GM12878 (cell line): ENCODE data around the gene RBM4. TPM values are rescaled to one million over a fixed set of nuclear protein-coding genes. Genes with fewer than 3 reads are reported as not detected.

Experiments
- ATAC-seq: fragments of 200-7000 bp; cut with Tn5 transposase; 3 replicates; pipeline ENCODE4 v1.9.1; 2020; ENCODE audit warnings: mild to moderate bottlenecking, moderate library complexity
- BruUV-seq: library from RNA; stranded (reverse); fragments of 400-500 nt; replicated peaks from 2 replicates; lab custom pipeline; 2021; lab: Mats Ljungman, UMichigan
- CTCF ChIA-PET: fragments of 300-600 bp; sonication (Branson Sonifier 250); formaldehyde crosslinking; extraction: SDS; loops from one replicate; lab custom pipeline; 2021; ENCODE audit warnings: inconsistent platforms; lab: Yijun Ruan, JAX
- POLR2A ChIA-PET: fragments of 350-600 bp; formaldehyde crosslinking; extraction: SDS; loops from one replicate; lab custom pipeline; 2021; ENCODE audit warnings: inconsistent platforms; lab: Charles Lee
- RAD21 ChIA-PET: fragments of 300-600 bp; sonication (Branson Sonifier 250); formaldehyde crosslinking; loops from one replicate; lab custom pipeline; 2023; ENCODE audit warnings: antibody characterized with exemption; ENCODE audit not compliant: unreplicated experiment; lab: Charles Lee
- SMC1A ChIA-PET: fragments of 300-600 bp; sonication (Branson Sonifier 250); formaldehyde crosslinking; loops from one replicate; lab custom pipeline; 2023; ENCODE audit not compliant: unreplicated experiment, uncharacterized antibody; lab: Charles Lee
- DNase-seq: peaks from one replicate; pipeline ENCODE4 v3.0.0-alpha.2; 2011; ENCODE audit warnings: low read depth, low spot score
- FAIRE-seq: peaks from 3 replicates; lab custom pipeline; 2011; peaks lifted over from hg19 to GRCh38; lab: Jason Lieb, UNC
- H2AFZ ChIP-seq: 2 replicates; pipeline ENCODE4 v1.6.0; 2011; ENCODE audit warnings: low read depth, low read length, control low read depth; ENCODE audit not compliant: control insufficient read depth
- H3K27ac ChIP-seq: 2 replicates; pipeline ENCODE4 v1.5.1; 2011; ENCODE audit warnings: control low read depth; ENCODE audit not compliant: control insufficient read depth, insufficient read depth
- H3K27me3 ChIP-seq, 2 experiments: replicated peaks in 1 of 2; 2 replicates each; pipeline versions ENCODE4 v1.6.0 to v1.6.1; 2011; ENCODE audit warnings: low read length in 1 of 2; ENCODE audit not compliant: control insufficient read depth in 2 of 2, insufficient read depth in 2 of 2
- H3K36me3 ChIP-seq, 2 experiments: 2 replicates each; pipeline ENCODE4 v1.5.1; 2011; ENCODE audit warnings: low read length in 1 of 2; ENCODE audit not compliant: control insufficient read depth in 2 of 2, insufficient read depth in 2 of 2
- H3K4me1 ChIP-seq: 2 replicates; pipeline ENCODE4 v1.6.1; 2011; ENCODE audit warnings: mild to moderate bottlenecking, low read length, moderate library complexity, mixed read lengths; ENCODE audit not compliant: control insufficient read depth, insufficient read depth
- H3K4me2 ChIP-seq: 2 replicates; pipeline ENCODE4 v1.6.0; 2011; ENCODE audit warnings: control low read depth; ENCODE audit not compliant: control insufficient read depth, insufficient read depth
- H3K4me3 ChIP-seq: fragments of 200-600 bp; sonication (generic); 2 replicates; pipeline ENCODE4 v1.5.1; 2016
- H3K79me2 ChIP-seq: 2 replicates; pipeline ENCODE4 v1.6.0; 2011; ENCODE audit warnings: low read length; ENCODE audit not compliant: control insufficient read depth, insufficient read depth
- H3K9ac ChIP-seq: 2 replicates; pipeline ENCODE4 v1.8.0; 2011; ENCODE audit warnings: low read length, control low read depth, mixed read lengths; ENCODE audit not compliant: control insufficient read depth, insufficient read depth
- H3K9me3 ChIP-seq: replicated peaks from 3 replicates; pipeline ENCODE4 v1.5.1; 2011; ENCODE audit warnings: mild to moderate bottlenecking, low read length; ENCODE audit not compliant: control insufficient read depth, insufficient read depth
- H4K20me1 ChIP-seq: 2 replicates; pipeline ENCODE4 v1.6.0; 2011; ENCODE audit not compliant: control insufficient read depth, insufficient read depth
- CBX5 ChIP-seq: sonication (generic); IDR thresholded peaks from 2 replicates; pipeline ENCODE4 v1.6.1; 2016; ENCODE audit warnings: low read depth, moderate library complexity, mild to moderate bottlenecking, inconsistent platforms
- GATAD2B ChIP-seq: fragments of 450-650 bp; conservative IDR thresholded peaks from 2 replicates; pipeline ENCODE4 v1.6.1; 2017; ENCODE audit warnings: low read depth, mild to moderate bottlenecking, moderate library complexity
- SMAD5 ChIP-seq: IDR thresholded peaks from 2 replicates; pipeline ENCODE4 v1.6.1; 2016; ENCODE audit warnings: antibody characterized with exemption, low read depth
- TAF1 ChIP-seq: IDR thresholded peaks from 2 replicates; pipeline ENCODE4 v1.6.1; 2011; ENCODE audit warnings: mild to moderate bottlenecking, low read depth, low read length, borderline replicate concordance
- ZBED1 ChIP-seq: IDR thresholded peaks from 2 replicates; pipeline ENCODE4 v1.6.1; 2016; ENCODE audit warnings: borderline replicate concordance
- ZNF384 ChIP-seq: IDR thresholded peaks from 2 replicates; pipeline ENCODE4 v1.6.1; 2012; ENCODE audit warnings: low read depth, mild to moderate bottlenecking, low read length, improper control_type of control experiment, borderline replicate concordance
- ZNF622 ChIP-seq: fragments of 450-650 bp; IDR thresholded peaks from 2 replicates; pipeline ENCODE4 v1.6.1; 2017; ENCODE audit warnings: mild to moderate bottlenecking, inconsistent platforms
- WGBS: methylation state at CpG from one replicate; pipeline ENCODE4 v1.1.6; 2016; ENCODE audit warnings: low lambda C conversion rate; ENCODE audit not compliant: insufficient replicate concordance, insufficient coverage; ENCODE audit errors: missing lambda C conversion rate; 5-methylcytosine and 5-hydroxymethylcytosine counted together
- in situ Hi-C: fragments of 300-500 bp; cut with MboI; formaldehyde crosslinking; loops from 9 replicates; pipeline ENCODE4 v1.14.3; 2018; ENCODE audit warnings: mixed read lengths
- intact Hi-C: fragments of 100-400 bp; cut with micrococcal nuclease; formaldehyde crosslinking; loops from one replicate; pipeline ENCODE4 v1.14.2; 2022; ENCODE audit not compliant: unreplicated experiment
- polyA plus RNA-seq, 11 experiments: library from polyadenylated mRNA; depleted of rRNA in 4 of 11; unstranded in 6 of 11; stranded (reverse) in 5 of 11; fragments of >200 nt; fragmentation: Nextera tagmentation in 4 of 11; fragmentation: Illumina TruSeq in 1 of 11; extraction: Ambion mirVana in 4 of 11; extraction: Trizol in 1 of 11; gene quantifications; 1 replicate in 1 of 11; 2 replicates in 10 of 11; pipeline versions ENCODE4 v1.2.1 to v1.2.3, GENCODE V29; 2011 to 2016; ENCODE audit warnings: inconsistent platforms in 2 of 11, missing spikeins in 2 of 11, low read depth in 1 of 11
- total RNA-seq, 4 experiments: library from RNA; depleted of rRNA in 3 of 4; stranded (reverse); fragments of >200 nt in 3 of 4; fragmentation: Illumina TruSeq in 1 of 4; extraction: Trizol in 1 of 4; gene quantifications; 2 replicates each; pipeline versions ENCODE4 v1.2.1 to v1.2.3, GENCODE V29; 2013 to 2021
- TF ChIP-seq, protein P1 (sequence below): fragments of 450-650 bp; IDR thresholded peaks from 2 replicates; pipeline ENCODE4 v1.6.1; 2017; ENCODE audit warnings: mild to moderate bottlenecking, low read depth, inconsistent platforms; ENCODE audit not compliant: poor library complexity, severe bottlenecking
- TF ChIP-seq, protein P2 (sequence below): fragments of 450-650 bp; formaldehyde crosslinking; IDR thresholded peaks from 2 replicates; pipeline ENCODE4 v1.4.0; 2022; ENCODE audit warnings: mild to moderate bottlenecking, moderate library complexity
- TF ChIP-seq, protein P3 (sequence below): IDR thresholded peaks from 2 replicates; pipeline ENCODE4 v1.6.1; 2012; ENCODE audit warnings: low read depth, low read length, improper control_type of control experiment
- TF ChIP-seq, protein P4 (sequence below): fragments of 450-650 bp; IDR thresholded peaks from 2 replicates; pipeline ENCODE4 v1.6.1; 2018; ENCODE audit warnings: mild to moderate bottlenecking, low read depth, moderate library complexity; ENCODE audit not compliant: partially characterized antibody

The RBM4 gene
- total and polyA plus RNA-seq, 10 of the 15 experiments (the other 5 are each of a cell fraction or from before 2014, with no cell fraction given), result 105 to 224 (median 138) TPM

DNA sequence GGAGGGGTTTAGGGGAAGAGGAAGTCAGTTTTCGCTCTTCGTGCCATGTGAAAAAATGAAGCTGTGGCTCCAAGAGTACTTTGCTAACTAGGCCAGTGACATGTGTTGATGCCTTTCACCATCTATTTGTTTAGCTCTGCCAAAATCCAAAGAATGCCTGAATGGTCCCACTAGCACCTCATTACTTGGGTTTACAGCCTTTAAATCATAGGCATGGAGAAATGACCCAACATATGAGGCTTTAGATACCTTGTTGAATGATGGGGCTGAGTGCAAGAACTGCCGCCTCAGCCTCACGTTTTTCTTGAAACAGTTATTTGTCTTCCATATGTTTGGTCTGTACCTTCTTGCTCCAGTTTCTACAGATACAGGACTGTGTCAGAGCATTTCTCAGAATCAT is 8.3 kb downstream of the RBM4 start:
- TF ChIP-seq ZBED1, result no peak
- TF ChIP-seq, protein P1, sequence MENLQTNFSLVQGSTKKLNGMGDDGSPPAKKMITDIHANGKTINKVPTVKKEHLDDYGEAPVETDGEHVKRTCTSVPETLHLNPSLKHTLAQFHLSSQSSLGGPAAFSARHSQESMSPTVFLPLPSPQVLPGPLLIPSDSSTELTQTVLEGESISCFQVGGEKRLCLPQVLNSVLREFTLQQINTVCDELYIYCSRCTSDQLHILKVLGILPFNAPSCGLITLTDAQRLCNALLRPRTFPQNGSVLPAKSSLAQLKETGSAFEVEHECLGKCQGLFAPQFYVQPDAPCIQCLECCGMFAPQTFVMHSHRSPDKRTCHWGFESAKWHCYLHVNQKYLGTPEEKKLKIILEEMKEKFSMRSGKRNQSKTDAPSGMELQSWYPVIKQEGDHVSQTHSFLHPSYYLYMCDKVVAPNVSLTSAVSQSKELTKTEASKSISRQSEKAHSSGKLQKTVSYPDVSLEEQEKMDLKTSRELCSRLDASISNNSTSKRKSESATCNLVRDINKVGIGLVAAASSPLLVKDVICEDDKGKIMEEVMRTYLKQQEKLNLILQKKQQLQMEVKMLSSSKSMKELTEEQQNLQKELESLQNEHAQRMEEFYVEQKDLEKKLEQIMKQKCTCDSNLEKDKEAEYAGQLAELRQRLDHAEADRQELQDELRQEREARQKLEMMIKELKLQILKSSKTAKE, result no peak
- TF ChIP-seq CBX5, result no peak
- no peak for TF ChIP-seq SMAD5
- TF ChIP-seq, protein P2, sequence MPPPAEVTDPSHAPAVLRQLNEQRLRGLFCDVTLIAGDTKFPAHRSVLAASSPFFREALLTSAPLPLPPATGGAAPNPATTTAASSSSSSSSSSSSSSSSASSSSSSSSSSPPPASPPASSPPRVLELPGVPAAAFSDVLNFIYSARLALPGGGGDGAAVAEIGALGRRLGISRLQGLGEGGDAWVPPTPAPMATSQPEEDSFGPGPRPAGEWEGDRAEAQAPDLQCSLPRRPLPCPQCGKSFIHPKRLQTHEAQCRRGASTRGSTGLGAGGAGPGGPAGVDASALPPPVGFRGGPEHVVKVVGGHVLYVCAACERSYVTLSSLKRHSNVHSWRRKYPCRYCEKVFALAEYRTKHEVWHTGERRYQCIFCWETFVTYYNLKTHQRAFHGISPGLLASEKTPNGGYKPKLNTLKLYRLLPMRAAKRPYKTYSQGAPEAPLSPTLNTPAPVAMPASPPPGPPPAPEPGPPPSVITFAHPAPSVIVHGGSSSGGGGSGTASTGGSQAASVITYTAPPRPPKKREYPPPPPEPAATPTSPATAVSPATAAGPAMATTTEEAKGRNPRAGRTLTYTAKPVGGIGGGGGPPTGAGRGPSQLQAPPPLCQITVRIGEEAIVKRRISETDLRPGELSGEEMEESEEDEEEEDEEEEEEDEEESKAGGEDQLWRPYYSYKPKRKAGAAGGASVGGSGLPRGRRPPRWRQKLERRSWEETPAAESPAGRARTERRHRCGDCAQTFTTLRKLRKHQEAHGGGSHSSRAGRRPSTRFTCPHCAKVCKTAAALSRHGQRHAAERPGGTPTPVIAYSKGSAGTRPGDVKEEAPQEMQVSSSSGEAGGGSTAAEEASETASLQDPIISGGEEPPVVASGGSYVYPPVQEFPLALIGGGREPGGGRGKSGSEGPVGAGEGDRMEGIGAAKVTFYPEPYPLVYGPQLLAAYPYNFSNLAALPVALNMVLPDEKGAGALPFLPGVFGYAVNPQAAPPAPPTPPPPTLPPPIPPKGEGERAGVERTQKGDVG, result no peak
- TF ChIP-seq ZNF622, result no peak
- no peak for TF ChIP-seq TAF1
- TF ChIP-seq GATAD2B, result no peak
- TF ChIP-seq, protein P3, sequence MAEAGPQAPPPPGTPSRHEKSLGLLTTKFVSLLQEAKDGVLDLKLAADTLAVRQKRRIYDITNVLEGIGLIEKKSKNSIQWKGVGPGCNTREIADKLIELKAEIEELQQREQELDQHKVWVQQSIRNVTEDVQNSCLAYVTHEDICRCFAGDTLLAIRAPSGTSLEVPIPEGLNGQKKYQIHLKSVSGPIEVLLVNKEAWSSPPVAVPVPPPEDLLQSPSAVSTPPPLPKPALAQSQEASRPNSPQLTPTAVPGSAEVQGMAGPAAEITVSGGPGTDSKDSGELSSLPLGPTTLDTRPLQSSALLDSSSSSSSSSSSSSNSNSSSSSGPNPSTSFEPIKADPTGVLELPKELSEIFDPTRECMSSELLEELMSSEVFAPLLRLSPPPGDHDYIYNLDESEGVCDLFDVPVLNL, result no peak
- no peak for TF ChIP-seq ZNF384
- TF ChIP-seq, protein P4, sequence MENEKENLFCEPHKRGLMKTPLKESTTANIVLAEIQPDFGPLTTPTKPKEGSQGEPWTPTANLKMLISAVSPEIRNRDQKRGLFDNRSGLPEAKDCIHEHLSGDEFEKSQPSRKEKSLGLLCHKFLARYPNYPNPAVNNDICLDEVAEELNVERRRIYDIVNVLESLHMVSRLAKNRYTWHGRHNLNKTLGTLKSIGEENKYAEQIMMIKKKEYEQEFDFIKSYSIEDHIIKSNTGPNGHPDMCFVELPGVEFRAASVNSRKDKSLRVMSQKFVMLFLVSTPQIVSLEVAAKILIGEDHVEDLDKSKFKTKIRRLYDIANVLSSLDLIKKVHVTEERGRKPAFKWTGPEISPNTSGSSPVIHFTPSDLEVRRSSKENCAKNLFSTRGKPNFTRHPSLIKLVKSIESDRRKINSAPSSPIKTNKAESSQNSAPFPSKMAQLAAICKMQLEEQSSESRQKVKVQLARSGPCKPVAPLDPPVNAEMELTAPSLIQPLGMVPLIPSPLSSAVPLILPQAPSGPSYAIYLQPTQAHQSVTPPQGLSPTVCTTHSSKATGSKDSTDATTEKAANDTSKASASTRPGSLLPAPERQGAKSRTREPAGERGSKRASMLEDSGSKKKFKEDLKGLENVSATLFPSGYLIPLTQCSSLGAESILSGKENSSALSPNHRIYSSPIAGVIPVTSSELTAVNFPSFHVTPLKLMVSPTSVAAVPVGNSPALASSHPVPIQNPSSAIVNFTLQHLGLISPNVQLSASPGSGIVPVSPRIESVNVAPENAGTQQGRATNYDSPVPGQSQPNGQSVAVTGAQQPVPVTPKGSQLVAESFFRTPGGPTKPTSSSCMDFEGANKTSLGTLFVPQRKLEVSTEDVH, result no peak
- no peak for DNase-seq
- Histone ChIP-seq H3K4me1 (peaks cover 9% of the 10 kb centered on the region; the same call in 1 of the 2 replicates), H3K27me3 (no peaks in the 10 kb centered on the region), H3K4me3 (no peak overlapping the region), H3K36me3 (peaks cover 17 to 42% of the 10 kb centered on the region in 2 experiments), H3K9me3 (no peaks in the 10 kb centered on the region), H4K20me1 (peaks cover 15% of the 10 kb centered on the region), H3K79me2 (peaks cover 68% of the 10 kb centered on the region), H3K27ac (no peak overlapping the region), H3K9ac (no peak overlapping the region), H3K4me2 (peak overlapping the region; percentile 38; the same call in 1 of the 2 replicates), H2AFZ (no peak overlapping the region)
- ChIA-PET SMC1A (interaction anchor here (0.9 to 3.3 kb wide), 4 partner anchors 8 to 24 kb away, joined by 3 to 13 read pairs (median 4); partner anchors contain the start of gene RBM4), RAD21 (interaction anchor here (1.2 kb wide), 1 partner anchor 9 kb away, joined by 4 read pairs; no protein-coding TSS in a partner anchor), POLR2A (interaction anchor here (1.0 to 1.5 kb wide), 3 partner anchors 9 to 31 kb away, joined by 4 to 8 read pairs (median 4); partner anchors contain the start of genes RBM4 and RBM4B), CTCF (interaction anchor here (1.0 to 1.8 kb wide), 4 partner anchors 9 to 67 kb away, joined by 3 to 6 read pairs (median 3); partner anchors contain the start of gene RBM4)
- 78% methylated on average over 4 of the region's 4 CpGs for WGBS
- intact Hi-C loops, result no loop called here
- BruUV-seq, result TSS peak; percentile 21
- no peak for ATAC-seq
- in situ Hi-C loops, result no loop called here
- no peak for FAIRE-seq
